22Rv1 (cell line): ENCODE data around the gene HRH2.
"Not testable (repeated sequence)": the region's sequence is repeated elsewhere in the genome, so short reads cannot be mapped to it uniquely, and the experiment has no call there.

ENCODE experiments used
- H3K27ac ChIP-seq: fragments of 450-650 bp; 2 replicates; pipeline ENCODE4 v1.5.1; 2017
- ZFX ChIP-seq: fragments of 450-650 bp; IDR thresholded peaks from 2 replicates; pipeline ENCODE4 v1.6.1; 2017; ENCODE audit warnings: antibody characterized with exemption, borderline replicate concordance
- TF ChIP-seq, protein P1 (sequence below): fragments of 450-650 bp; IDR thresholded peaks from 2 replicates; pipeline ENCODE4 v1.5.1; 2017; ENCODE audit warnings: mild to moderate bottlenecking

The HRH2 gene

DNA sequence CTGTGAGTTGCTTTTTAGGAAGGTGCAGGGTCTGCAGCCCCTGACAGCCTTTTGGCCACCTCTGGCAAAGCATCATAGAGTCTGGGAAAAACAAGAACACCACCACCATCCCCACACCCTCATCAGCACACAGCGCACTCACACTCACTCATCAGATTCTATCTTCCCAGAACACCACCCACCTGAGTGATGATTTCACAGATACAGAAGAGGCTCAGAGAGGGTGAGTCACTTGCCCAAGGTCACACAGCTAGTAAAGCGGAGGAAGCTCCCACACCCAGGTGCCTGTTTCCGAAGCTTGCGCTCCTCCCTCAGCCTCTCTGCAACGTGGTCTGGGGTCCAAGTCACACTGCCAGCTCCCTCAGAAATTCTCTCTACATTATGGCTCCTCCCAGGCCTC lies 41.8 kb upstream of the HRH2 start:
- H3K27ac ChIP-seq, result no peak overlapping the region
- TF ChIP-seq, protein P1, sequence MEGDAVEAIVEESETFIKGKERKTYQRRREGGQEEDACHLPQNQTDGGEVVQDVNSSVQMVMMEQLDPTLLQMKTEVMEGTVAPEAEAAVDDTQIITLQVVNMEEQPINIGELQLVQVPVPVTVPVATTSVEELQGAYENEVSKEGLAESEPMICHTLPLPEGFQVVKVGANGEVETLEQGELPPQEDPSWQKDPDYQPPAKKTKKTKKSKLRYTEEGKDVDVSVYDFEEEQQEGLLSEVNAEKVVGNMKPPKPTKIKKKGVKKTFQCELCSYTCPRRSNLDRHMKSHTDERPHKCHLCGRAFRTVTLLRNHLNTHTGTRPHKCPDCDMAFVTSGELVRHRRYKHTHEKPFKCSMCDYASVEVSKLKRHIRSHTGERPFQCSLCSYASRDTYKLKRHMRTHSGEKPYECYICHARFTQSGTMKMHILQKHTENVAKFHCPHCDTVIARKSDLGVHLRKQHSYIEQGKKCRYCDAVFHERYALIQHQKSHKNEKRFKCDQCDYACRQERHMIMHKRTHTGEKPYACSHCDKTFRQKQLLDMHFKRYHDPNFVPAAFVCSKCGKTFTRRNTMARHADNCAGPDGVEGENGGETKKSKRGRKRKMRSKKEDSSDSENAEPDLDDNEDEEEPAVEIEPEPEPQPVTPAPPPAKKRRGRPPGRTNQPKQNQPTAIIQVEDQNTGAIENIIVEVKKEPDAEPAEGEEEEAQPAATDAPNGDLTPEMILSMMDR, result no peak
- TF ChIP-seq ZFX, result no peak

DNA sequence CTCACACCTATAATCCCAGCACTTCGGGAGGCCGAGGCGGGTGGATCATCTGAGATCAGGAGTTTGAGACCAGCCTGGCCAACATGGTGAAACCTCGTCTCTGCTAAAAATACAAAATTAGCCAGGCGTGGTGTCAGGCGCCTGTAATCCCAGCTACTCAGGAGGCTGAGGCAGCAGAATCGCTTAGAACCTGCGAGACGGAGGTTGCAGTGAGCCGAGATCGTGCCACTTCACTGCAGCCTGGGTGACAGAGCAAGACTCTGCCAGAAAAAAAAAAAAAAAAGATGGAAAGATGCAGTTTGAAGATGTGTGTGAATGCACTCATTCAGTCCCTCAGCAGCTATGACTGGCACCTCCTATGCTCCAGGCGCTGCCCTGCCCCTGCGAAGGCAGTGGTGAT lies 41.3 kb upstream of the HRH2 start:
- H3K27ac ChIP-seq, result not testable (repeated sequence)

DNA sequence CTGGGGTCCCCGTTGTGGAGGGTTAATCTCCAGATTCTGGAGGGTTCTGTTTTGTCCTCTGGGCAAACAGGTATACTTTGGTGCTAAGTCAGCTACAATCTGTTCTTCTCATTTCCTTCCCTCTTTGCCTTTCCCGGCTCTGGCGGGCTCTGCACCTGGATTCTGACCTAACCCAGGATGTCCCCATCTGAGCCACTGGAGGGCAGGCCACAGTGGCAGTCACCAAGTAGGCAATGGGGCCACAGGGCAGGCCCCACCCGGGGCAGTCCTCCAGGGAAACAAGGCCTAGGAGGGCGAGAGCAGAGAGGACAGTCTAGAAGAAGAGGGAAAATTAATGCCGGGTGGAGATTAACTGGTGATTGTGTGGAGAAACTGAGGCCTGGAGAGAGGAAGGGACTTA lies 40.4 kb upstream of the HRH2 start:
- TF ChIP-seq, protein P1, result no peak
- no peak for TF ChIP-seq ZFX
- H3K27ac ChIP-seq, result no peak overlapping the region

DNA sequence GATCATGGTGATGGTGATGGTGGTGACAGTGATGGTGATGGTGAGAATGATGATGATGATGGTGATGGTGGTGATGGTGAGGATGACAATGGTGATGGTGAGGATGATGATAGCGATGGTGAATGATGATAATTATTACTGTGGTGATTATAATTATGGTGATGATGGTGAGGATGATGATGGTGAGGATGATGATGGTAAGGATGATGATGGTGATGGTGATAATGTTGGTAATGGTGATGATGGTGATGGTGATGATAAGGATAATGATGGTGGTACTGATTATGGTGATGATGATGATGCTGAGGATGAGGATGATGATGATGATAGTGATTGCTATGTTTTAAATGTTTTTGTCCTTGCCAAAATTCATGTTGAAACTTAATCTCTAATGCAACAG lies 37.3 kb upstream of the HRH2 start:
- H3K27ac ChIP-seq, result no peak overlapping the region
- TF ChIP-seq, protein P1, result no peak
- TF ChIP-seq ZFX, result no peak

DNA sequence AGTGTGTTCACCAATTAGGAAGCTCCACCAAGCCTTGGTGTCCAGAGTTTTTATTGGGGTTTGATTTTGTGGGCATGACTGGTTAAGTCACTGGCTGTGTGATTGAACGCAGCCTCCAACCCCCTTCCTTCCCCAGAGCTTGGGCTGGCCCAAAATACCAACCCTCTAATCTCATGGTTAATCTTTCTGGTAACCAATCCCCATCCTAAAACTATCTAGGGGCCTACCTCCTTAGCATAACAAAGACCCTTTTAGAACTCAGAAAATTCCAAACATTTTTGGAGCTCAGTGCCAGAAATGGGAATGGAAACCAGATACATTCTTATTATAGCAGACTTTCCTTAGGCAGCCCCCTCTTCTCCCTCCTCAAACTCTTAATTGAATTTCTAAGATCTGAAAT lies 35.9 kb upstream of the HRH2 start:
- H3K27ac ChIP-seq, result no peak overlapping the region
- TF ChIP-seq ZFX, result no peak
- TF ChIP-seq, protein P1, result no peak

DNA sequence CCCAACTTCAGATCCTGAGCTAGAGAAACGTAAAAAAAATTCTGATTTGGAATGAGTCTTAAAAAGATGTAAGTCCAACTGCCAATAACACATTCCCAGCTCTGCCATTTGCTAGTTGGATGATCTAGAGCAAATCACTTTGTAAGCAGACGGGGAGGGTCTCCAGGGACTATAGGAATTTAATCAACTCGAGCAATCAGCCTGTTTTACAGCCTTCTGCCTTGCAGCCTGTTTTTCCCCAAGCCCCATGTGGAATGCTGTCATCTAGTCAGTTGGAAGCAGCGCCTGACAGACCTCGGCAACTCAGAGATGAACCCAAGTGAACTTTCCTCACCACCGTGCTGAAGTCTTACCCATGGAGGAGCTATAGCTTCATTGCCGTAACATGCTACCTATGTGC lies 34.8 kb upstream of the HRH2 start:
- H3K27ac ChIP-seq, result no peak overlapping the region
- TF ChIP-seq ZFX, result no peak
- TF ChIP-seq, protein P1, result no peak

DNA sequence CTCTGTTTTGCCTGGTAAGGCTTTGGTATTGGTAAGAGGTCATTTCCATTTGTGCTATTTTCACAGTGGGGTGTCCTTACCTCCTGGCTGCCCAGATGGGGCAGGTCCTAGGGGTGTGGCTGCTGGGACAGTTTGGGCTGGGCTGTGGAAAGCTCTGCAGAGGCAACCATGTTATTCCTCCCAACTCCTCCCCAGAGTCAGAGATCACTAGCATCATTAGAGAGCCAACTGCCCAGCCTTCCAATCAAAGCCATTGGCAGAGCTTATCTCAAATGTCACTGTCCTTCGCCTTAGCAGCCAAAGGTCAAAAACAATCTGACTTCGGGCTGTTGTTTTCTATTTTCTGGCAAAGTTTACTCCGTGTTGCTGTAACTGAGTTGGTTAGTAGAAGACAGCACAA lies 33.6 kb upstream of the HRH2 start:
- no peak overlapping the region for H3K27ac ChIP-seq
- TF ChIP-seq, protein P1, result no peak

DNA sequence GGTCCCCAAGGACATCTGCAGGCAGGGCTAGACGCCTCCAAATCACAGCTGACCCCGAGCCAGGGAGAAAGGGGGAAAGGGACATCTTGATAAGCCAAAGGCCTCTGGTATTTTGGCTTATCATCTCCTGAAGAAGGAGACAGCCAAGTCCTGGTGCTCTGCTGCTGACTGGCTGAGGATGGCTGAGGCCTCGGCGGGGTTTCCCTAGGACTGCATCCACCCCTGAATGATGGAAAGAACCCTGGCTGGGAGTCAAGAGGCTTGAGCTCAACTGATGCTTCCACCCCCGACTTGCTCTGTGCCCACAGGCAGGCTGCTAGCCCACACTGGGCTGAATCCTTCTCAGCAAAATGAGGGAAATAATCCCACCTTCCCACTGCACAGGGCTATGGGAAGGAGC lies 30.9 kb upstream of the HRH2 start:
- H3K27ac ChIP-seq, result no peak overlapping the region
- TF ChIP-seq ZFX, result no peak
- TF ChIP-seq, protein P1, result no peak
